Tibial nerve (tissue), 3 donors: ENCODE results near the gene BCAR1.
"Not testable (repeated sequence)": the region's sequence is repeated elsewhere in the genome, so short reads cannot be mapped to it uniquely, and the experiment has no call there.

Source experiments
- POLR2A ChIP-seq, 2 donors: fragments of 450-650 bp; IDR thresholded peaks; one replicate each; pipeline ENCODE4 v1.6.1; 2017; ENCODE audit warnings: antibody characterized with exemption in 2 of 2, mild to moderate bottlenecking in 2 of 2, moderate library complexity in 2 of 2
- TF ChIP-seq, protein P1 (sequence below), 5 experiments: fragments of 200-600 bp in 3 of 5; fragments of 450-650 bp in 2 of 5; sonication (generic) in 3 of 5; IDR thresholded peaks; one replicate each; pipeline ENCODE4 v1.5.1; 2016 to 2019; ENCODE audit warnings: antibody characterized with exemption in 5 of 5, mild to moderate bottlenecking in 3 of 5, moderate library complexity in 2 of 5

DNA sequence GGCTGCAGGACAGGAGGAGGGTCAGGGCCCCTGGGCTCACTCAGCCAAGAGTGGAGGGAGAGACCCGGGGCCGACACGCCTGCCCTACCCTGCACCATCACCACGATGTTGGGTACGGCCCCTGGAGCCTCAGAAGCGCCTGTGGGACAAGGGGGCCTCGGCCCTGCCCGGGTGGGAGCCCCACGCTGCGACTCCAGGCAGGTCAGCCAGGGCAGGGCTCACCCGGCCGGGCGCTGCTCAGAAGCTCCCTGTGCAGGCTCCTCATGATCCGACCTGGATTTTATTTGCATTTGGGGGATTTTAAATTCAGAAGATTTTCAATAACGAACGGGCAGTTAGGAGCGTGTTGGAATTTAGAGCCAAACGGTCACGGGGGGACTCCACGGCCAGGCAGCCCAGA lies 46.5 kb downstream of the BCAR1 start:
- TF ChIP-seq, protein P1, sequence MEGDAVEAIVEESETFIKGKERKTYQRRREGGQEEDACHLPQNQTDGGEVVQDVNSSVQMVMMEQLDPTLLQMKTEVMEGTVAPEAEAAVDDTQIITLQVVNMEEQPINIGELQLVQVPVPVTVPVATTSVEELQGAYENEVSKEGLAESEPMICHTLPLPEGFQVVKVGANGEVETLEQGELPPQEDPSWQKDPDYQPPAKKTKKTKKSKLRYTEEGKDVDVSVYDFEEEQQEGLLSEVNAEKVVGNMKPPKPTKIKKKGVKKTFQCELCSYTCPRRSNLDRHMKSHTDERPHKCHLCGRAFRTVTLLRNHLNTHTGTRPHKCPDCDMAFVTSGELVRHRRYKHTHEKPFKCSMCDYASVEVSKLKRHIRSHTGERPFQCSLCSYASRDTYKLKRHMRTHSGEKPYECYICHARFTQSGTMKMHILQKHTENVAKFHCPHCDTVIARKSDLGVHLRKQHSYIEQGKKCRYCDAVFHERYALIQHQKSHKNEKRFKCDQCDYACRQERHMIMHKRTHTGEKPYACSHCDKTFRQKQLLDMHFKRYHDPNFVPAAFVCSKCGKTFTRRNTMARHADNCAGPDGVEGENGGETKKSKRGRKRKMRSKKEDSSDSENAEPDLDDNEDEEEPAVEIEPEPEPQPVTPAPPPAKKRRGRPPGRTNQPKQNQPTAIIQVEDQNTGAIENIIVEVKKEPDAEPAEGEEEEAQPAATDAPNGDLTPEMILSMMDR (IDR thresholded peaks at IDR 0.05): not testable (repeated sequence)
- TF ChIP-seq POLR2A (IDR thresholded peaks at IDR 0.05): not testable (repeated sequence)
